ENCODE data around the gene TMPRSS3.

DNA sequence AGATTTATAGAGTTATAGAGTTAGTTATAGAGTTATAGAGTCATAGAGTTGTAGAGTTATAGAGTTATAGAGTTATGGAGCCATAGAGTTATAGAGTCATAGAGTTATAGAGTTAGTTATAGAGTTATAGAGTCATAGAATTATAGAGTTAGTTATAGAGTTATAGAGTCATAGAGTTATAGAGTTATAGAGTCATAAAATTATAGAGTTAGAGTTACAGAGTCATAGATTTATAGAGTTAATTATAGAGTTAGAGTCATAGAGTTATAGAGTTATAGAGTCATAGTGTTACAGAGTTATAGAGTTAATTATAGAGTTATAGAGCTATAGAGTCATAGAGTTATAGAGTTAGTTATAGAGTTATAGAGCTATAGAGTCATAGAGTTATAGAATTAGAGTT is 40.0 kb upstream of the TMPRSS3 start:
- TF ChIP-seq, protein P1, sequence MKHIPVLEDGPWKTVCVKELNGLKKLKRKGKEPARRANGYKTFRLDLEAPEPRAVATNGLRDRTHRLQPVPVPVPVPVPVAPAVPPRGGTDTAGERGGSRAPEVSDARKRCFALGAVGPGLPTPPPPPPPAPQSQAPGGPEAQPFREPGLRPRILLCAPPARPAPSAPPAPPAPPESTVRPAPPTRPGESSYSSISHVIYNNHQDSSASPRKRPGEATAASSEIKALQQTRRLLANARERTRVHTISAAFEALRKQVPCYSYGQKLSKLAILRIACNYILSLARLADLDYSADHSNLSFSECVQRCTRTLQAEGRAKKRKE (CRISPR knock-in tag; IDR thresholded peaks at IDR 0.05; ENCODE audit: low read depth): no peak
- TF ChIP-seq, protein P2, sequence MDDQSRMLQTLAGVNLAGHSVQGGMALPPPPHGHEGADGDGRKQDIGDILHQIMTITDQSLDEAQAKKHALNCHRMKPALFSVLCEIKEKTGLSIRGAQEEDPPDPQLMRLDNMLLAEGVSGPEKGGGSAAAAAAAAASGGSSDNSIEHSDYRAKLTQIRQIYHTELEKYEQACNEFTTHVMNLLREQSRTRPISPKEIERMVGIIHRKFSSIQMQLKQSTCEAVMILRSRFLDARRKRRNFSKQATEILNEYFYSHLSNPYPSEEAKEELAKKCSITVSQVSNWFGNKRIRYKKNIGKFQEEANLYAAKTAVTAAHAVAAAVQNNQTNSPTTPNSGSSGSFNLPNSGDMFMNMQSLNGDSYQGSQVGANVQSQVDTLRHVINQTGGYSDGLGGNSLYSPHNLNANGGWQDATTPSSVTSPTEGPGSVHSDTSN (IDR thresholded peaks at IDR 0.05): no peak
- TF ChIP-seq KDM5A (IDR thresholded peaks at IDR 0.05): no peak
- TF ChIP-seq, protein P3, sequence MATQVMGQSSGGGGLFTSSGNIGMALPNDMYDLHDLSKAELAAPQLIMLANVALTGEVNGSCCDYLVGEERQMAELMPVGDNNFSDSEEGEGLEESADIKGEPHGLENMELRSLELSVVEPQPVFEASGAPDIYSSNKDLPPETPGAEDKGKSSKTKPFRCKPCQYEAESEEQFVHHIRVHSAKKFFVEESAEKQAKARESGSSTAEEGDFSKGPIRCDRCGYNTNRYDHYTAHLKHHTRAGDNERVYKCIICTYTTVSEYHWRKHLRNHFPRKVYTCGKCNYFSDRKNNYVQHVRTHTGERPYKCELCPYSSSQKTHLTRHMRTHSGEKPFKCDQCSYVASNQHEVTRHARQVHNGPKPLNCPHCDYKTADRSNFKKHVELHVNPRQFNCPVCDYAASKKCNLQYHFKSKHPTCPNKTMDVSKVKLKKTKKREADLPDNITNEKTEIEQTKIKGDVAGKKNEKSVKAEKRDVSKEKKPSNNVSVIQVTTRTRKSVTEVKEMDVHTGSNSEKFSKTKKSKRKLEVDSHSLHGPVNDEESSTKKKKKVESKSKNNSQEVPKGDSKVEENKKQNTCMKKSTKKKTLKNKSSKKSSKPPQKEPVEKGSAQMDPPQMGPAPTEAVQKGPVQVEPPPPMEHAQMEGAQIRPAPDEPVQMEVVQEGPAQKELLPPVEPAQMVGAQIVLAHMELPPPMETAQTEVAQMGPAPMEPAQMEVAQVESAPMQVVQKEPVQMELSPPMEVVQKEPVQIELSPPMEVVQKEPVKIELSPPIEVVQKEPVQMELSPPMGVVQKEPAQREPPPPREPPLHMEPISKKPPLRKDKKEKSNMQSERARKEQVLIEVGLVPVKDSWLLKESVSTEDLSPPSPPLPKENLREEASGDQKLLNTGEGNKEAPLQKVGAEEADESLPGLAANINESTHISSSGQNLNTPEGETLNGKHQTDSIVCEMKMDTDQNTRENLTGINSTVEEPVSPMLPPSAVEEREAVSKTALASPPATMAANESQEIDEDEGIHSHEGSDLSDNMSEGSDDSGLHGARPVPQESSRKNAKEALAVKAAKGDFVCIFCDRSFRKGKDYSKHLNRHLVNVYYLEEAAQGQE (IDR thresholded peaks at IDR 0.05): no peak
- TF ChIP-seq, protein P4, sequence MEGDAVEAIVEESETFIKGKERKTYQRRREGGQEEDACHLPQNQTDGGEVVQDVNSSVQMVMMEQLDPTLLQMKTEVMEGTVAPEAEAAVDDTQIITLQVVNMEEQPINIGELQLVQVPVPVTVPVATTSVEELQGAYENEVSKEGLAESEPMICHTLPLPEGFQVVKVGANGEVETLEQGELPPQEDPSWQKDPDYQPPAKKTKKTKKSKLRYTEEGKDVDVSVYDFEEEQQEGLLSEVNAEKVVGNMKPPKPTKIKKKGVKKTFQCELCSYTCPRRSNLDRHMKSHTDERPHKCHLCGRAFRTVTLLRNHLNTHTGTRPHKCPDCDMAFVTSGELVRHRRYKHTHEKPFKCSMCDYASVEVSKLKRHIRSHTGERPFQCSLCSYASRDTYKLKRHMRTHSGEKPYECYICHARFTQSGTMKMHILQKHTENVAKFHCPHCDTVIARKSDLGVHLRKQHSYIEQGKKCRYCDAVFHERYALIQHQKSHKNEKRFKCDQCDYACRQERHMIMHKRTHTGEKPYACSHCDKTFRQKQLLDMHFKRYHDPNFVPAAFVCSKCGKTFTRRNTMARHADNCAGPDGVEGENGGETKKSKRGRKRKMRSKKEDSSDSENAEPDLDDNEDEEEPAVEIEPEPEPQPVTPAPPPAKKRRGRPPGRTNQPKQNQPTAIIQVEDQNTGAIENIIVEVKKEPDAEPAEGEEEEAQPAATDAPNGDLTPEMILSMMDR (IDR thresholded peaks at IDR 0.05): no peak
- no peak for TF ChIP-seq RAD21 (conservative IDR thresholded peaks at IDR 0.05 in 1 of 2, IDR thresholded peaks at IDR 0.05 in 1 of 2)
- TF ChIP-seq RARB (CRISPR knock-in tag; IDR thresholded peaks at IDR 0.05): no peak
- TF ChIP-seq MAFK (IDR thresholded peaks at IDR 0.05; ENCODE audit: partially characterized antibody): no peak
- TF ChIP-seq RCOR1 (IDR thresholded peaks at IDR 0.05; ENCODE audit: low read depth, low read length): no peak
- TF ChIP-seq RNF2 (IDR thresholded peaks at IDR 0.05; ENCODE audit: borderline replicate concordance, low read depth): no peak
- no peak for TF ChIP-seq MYC (IDR thresholded peaks at IDR 0.05; ENCODE audit: borderline replicate concordance, low read length)
